SK-N-SH (cell line): Measurements from ENCODE around the gene EPHB4.

Source experiments
- FOXM1 ChIP-seq: IDR thresholded peaks from 2 replicates; pipeline ENCODE4 v1.4.0; 2012; ENCODE audit warnings: low read depth, mild to moderate bottlenecking
- GABPA ChIP-seq: IDR thresholded peaks from 2 replicates; pipeline ENCODE4 v1.4.0; 2012; ENCODE audit warnings: low read depth, mild to moderate bottlenecking
- POLR2AphosphoS5 ChIP-seq: IDR thresholded peaks from 2 replicates; pipeline ENCODE4 v1.6.1; 2012; ENCODE audit warnings: low read depth, low read length
- REST ChIP-seq: IDR thresholded peaks from 2 replicates; pipeline ENCODE4 v1.6.1; 2012; ENCODE audit warnings: mild to moderate bottlenecking, low read depth, low read length, moderate library complexity
- RFX5 ChIP-seq: IDR thresholded peaks from 2 replicates; pipeline ENCODE4 v1.6.1; 2012; ENCODE audit warnings: mild to moderate bottlenecking, improper control_type of control experiment, low read length
- SIN3A ChIP-seq: IDR thresholded peaks from 2 replicates; pipeline ENCODE4 v1.6.1; 2012; ENCODE audit warnings: low read depth, mild to moderate bottlenecking, low read length, moderate library complexity, borderline replicate concordance
- TF ChIP-seq, protein P1 (sequence below): fragments of 200-600 bp; sonication (generic); IDR thresholded peaks from 2 replicates; pipeline ENCODE4 v1.6.1; 2017; ENCODE audit warnings: antibody characterized with exemption, mild to moderate bottlenecking, moderate library complexity

DNA sequence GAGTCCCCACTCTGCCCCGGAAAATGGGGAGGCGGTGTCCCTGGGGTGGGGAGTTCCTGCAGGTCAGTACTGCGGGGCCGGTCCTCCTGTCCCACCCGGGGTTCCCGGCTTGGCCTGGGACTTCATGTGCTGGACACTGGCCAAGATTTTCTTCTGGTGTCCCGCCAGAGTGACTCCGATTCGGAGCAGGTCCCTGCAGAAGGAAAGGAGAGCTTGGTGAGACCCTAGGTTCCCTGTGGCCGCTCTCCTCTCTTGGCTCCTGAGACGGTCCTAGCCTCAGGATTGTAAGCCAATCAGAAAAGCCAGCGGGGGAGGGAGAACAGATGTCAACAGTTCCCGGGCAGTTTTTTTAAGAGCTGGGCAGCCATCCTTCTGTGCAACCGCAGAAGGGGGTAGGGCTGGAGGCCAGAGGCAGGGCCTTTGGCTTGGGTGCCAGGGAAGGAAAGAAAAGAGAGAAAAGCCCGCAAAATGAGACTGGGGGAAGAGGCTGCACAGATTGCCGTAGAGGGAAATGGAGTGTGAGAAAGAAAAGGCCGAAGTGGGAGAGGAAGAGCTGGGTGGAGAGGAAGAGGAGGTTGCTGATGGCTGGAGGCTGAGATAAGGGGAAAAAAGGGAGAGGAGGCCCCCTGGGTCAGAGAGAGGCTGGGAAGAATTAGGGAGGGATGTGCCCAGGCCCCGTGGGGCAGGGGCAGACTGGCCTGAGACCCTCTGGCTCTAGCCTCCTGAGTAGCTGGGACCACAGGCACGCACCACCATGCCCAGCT, 23.7 kb downstream of the EPHB4 start:
- TF ChIP-seq, protein P1, sequence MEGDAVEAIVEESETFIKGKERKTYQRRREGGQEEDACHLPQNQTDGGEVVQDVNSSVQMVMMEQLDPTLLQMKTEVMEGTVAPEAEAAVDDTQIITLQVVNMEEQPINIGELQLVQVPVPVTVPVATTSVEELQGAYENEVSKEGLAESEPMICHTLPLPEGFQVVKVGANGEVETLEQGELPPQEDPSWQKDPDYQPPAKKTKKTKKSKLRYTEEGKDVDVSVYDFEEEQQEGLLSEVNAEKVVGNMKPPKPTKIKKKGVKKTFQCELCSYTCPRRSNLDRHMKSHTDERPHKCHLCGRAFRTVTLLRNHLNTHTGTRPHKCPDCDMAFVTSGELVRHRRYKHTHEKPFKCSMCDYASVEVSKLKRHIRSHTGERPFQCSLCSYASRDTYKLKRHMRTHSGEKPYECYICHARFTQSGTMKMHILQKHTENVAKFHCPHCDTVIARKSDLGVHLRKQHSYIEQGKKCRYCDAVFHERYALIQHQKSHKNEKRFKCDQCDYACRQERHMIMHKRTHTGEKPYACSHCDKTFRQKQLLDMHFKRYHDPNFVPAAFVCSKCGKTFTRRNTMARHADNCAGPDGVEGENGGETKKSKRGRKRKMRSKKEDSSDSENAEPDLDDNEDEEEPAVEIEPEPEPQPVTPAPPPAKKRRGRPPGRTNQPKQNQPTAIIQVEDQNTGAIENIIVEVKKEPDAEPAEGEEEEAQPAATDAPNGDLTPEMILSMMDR: no peak
- TF ChIP-seq SIN3A (no peak), POLR2AphosphoS5 (no peak; the same call in 1 of the 2 replicates), FOXM1 (no peak), GABPA (no peak), RFX5 (peak; percentile 100), REST (no peak; the same call in 1 of the 2 replicates)
